ENCODE results near the gene SCN5A. TPM values are rescaled to one million over a fixed set of nuclear protein-coding genes. Genes with fewer than 3 reads are reported as not detected.
A peak's percentile ranks its signal among the peaks of the same experiment; 100 is the strongest.

The SCN5A gene
- polyA plus RNA-seq (2011; rRNA removed): 0.33 and 0.74 TPM in 2 replicates
- 1.0 and 1.4 TPM in 2 replicates for polyA minus RNA-seq (2011; rRNA and poly(A)+ RNA removed)

DNA sequence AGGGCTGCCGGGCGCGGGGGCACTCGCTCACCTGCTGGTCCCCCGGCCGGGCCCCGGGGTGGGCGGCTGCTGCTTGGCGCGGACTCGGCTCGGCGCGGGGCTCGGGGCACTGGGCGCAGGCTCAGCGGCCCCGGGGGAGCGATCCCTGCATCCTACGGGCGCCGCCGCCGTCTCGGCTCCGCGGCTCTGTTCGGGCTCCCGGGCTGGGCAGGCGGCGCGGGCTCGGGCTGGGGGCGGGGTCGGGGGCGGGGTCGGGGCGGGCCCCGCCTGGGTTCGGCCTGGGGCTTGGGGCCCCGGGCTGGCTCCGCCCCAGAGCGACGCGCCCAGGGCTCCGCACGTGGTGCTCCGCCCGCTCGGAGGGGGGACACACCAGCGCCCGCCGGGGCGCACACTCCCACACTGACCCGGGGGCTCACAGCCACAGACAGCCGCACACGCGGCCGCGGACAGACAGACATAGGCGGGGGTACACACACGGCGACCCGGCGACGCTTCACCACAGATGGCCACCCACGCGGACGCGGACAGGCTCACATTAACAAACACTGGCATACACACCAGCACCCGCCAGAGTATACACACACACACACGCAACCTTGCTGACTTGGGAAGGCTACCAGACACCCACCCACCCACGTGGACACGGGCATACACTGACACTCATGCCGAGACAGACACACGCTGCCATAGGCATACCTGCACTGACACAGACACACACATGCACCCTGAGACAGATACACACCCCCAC lies at the start of gene SCN5A:
Gene SCN5A (minus strand): TSS at position 188 of the 748 bp plus-strand sequence. CDS start 16,380 bp downstream, outside the sequence.
- CTCF ChIA-PET: interaction anchor here (5.8 kb wide), 1 partner anchor 192 kb away, joined by 49 read pairs; no protein-coding TSS in a partner anchor
- TF ChIP-seq, protein P1, sequence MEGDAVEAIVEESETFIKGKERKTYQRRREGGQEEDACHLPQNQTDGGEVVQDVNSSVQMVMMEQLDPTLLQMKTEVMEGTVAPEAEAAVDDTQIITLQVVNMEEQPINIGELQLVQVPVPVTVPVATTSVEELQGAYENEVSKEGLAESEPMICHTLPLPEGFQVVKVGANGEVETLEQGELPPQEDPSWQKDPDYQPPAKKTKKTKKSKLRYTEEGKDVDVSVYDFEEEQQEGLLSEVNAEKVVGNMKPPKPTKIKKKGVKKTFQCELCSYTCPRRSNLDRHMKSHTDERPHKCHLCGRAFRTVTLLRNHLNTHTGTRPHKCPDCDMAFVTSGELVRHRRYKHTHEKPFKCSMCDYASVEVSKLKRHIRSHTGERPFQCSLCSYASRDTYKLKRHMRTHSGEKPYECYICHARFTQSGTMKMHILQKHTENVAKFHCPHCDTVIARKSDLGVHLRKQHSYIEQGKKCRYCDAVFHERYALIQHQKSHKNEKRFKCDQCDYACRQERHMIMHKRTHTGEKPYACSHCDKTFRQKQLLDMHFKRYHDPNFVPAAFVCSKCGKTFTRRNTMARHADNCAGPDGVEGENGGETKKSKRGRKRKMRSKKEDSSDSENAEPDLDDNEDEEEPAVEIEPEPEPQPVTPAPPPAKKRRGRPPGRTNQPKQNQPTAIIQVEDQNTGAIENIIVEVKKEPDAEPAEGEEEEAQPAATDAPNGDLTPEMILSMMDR (IDR thresholded peaks at IDR 0.05; ENCODE audit: insufficient read depth, low read depth, low read length): no peak

DNA sequence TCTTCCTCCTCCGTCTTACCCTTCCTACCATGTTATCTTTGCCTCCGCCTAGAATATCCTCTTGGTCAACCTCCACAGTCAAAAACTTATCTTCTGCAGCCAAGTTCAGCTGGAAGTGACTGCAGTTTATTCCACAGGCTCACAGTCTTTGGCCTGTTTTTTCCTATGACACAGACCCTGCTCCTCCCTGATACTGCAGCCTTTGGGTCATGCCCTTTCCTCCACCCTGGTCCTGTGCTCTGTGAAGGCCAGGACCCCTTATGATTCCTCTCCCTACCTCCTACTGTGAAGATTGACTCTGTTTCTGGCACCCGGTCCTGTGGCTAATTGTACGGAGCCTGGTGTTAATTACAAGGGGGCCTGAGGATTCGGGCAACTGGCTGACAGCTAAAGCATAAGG lies 49.3 kb upstream of the SCN5A start:
- TF ChIP-seq, protein P1 (IDR thresholded peaks at IDR 0.05; ENCODE audit: insufficient read depth, low read depth, low read length): no peak
- Histone ChIP-seq H3K27me3 (ENCODE audit: control insufficient read depth, insufficient read depth, low read length) (peaks cover 2% of the 10 kb centered on the region; the same call in 1 of the 2 replicates), H3K36me3 (ENCODE audit: control insufficient read depth, insufficient read depth, low read length) (no peaks in the 10 kb centered on the region), H3K4me3 (ENCODE audit: low read depth, low read length) (no peak overlapping the region)
- ChIA-PET CTCF (interaction anchor here (1.4 kb wide), 1 partner anchor 145 kb away, joined by 3 read pairs; no protein-coding TSS in a partner anchor), POLR2A (no interaction called here)
- no peak for DNase-seq (ENCODE audit: low read depth)

More for the DNA sequence above, at the start of gene SCN5A:
- POLR2A ChIA-PET: no interaction called here
- DNase-seq (ENCODE audit: low read depth): no peak
- Histone ChIP-seq H3K36me3 (ENCODE audit: control insufficient read depth, insufficient read depth, low read length) (no peaks in the 10 kb centered on the region), H3K4me3 (ENCODE audit: low read depth, low read length) (peak within 1 kb of the TSS; percentile 52), H3K27me3 (ENCODE audit: control insufficient read depth, insufficient read depth, low read length) (peaks cover 21% of the 10 kb centered on the region)

DNA sequence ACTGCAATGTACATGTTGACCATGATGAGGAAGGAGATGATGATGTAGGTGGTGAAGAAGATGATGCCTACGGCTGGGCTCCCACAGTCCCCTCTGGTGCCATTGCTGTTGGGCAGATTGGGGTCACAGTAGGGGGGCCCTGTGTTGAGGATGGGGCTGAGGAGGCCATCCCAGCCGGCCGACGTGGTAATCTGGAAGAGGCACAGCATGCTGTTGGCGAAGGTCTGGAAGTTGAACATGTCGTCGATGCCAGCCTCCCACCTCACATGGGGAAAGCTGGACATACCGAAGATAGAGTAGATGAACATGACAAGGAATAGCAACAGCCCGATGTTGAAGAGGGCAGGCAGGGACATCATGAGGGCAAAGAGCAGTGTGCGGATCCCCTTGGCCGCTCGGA lies 48.6 kb upstream of the SCN5A start:
- ChIA-PET CTCF (no interaction called here), POLR2A (no interaction called here)
- H3K4me3 ChIP-seq (ENCODE audit: low read depth, low read length): no peak overlapping the region
- H3K36me3 ChIP-seq (ENCODE audit: control insufficient read depth, insufficient read depth, low read length): no peaks in the 10 kb centered on the region
- H3K27me3 ChIP-seq (ENCODE audit: control insufficient read depth, insufficient read depth, low read length): peaks cover 2% of the 10 kb centered on the region; the same call in 1 of the 2 replicates
- TF ChIP-seq, protein P1 (IDR thresholded peaks at IDR 0.05; ENCODE audit: insufficient read depth, low read depth, low read length): no peak
- DNase-seq (ENCODE audit: low read depth): no peak

DNA sequence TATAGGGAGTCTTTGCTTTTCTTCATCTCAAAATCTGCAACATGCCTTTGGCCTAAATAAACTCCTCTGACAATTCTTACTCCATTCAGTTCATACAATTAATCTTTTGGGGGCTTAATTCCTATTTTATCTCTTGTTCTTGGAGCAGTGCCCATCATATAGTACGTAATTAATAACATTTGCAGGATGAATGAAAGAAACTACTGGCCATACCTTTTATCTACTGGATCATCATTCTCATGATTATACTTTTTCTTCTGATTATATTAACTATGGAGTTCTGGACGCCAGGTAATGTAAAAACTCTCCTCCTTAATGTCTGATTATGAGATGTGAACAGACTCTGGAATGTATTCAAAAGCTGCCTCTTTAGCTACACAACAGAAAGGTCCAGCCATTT lies 46.5 kb upstream of the SCN5A start:
- POLR2A ChIA-PET: no interaction called here
- TF ChIP-seq, protein P1 (IDR thresholded peaks at IDR 0.05; ENCODE audit: insufficient read depth, low read depth, low read length): no peak
- 0 out of 2 replicates have a peak, but pooled peaks cover 2% of the 10 kb centered on the region for H3K27me3 ChIP-seq (ENCODE audit: control insufficient read depth, insufficient read depth, low read length)
- no peak for DNase-seq (ENCODE audit: low read depth)
- H3K36me3 ChIP-seq (ENCODE audit: control insufficient read depth, insufficient read depth, low read length): no peaks in the 10 kb centered on the region
- H3K4me3 ChIP-seq (ENCODE audit: low read depth, low read length): no peak overlapping the region
- CTCF ChIA-PET: no interaction called here

DNA sequence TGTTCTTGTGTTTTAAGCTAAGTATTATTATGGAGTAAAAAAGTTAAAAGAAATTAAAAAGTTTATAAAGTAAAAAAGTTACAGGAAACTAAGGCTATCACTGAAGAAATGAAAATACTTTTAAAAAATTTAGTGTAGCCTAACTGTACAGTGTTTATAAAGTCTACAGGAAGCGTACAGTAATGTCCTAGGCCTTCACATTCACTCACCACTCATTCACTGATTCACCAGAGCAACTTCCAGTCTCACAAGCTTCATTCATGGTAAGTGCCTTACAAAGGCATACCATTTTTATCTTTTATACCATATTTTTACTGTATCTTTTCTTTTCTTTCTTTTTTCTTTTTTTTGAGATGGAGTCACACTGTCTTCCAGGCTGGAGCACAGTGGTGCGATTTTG lies 40.7 kb upstream of the SCN5A start:
- TF ChIP-seq, protein P1 (IDR thresholded peaks at IDR 0.05; ENCODE audit: insufficient read depth, low read depth, low read length): no peak
- Histone ChIP-seq H3K27me3 (ENCODE audit: control insufficient read depth, insufficient read depth, low read length) (no peaks in the 10 kb centered on the region; the same call in 1 of the 2 replicates), H3K36me3 (ENCODE audit: control insufficient read depth, insufficient read depth, low read length) (no peaks in the 10 kb centered on the region), H3K4me3 (ENCODE audit: low read depth, low read length) (no peak overlapping the region)
- DNase-seq (ENCODE audit: low read depth): no peak
- POLR2A ChIA-PET: no interaction called here
- CTCF ChIA-PET: interaction anchor here (1.1 to 2.1 kb wide), 4 partner anchors 12 to 310 kb away, joined by 3 to 17 read pairs (median 6); no protein-coding TSS in a partner anchor
